GM23338 (cell line): ENCODE results near the gene ROBO1.

Experiments
- CREB1 ChIP-seq: fragments of 250-450 bp; sonication (Bioruptor Pico); IDR thresholded peaks from 2 replicates; pipeline ENCODE4 v1.5.0; 2020; ENCODE audit warnings: low read depth, mild to moderate bottlenecking, moderate library complexity
- EZH2 ChIP-seq: fragments of 200-600 bp; sonication (generic); IDR thresholded peaks from one replicate; pipeline ENCODE4 v1.8.0; 2017; ENCODE audit warnings: antibody characterized with exemption, mild to moderate bottlenecking, low read depth; ENCODE audit not compliant: unreplicated experiment
- EZH2phosphoT487 ChIP-seq: fragments of 200-600 bp; sonication (generic); IDR thresholded peaks from one replicate; pipeline ENCODE4 v1.8.1; 2018; ENCODE audit warnings: antibody characterized with exemption; ENCODE audit not compliant: unreplicated experiment
- JUNB ChIP-seq: IDR thresholded peaks from one replicate; pipeline ENCODE4 v1.6.1; 2016; ENCODE audit warnings: antibody characterized with exemption; ENCODE audit not compliant: unreplicated experiment
- NANOG ChIP-seq: IDR thresholded peaks from 2 replicates; pipeline ENCODE4 v1.6.1; 2016; ENCODE audit warnings: antibody characterized with exemption, borderline replicate concordance
- POLR2AphosphoS5 ChIP-seq: IDR thresholded peaks from 2 replicates; pipeline ENCODE4 v1.6.1; 2016; ENCODE audit warnings: antibody characterized with exemption, low read depth
- STAT1 ChIP-seq: IDR thresholded peaks from one replicate; pipeline ENCODE4 v1.6.1; 2016; ENCODE audit warnings: antibody characterized with exemption; ENCODE audit not compliant: unreplicated experiment
- ZNF114 ChIP-seq: fragments of 250-450 bp; sonication (Bioruptor Pico); IDR thresholded peaks from 2 replicates; pipeline ENCODE4 v1.5.0; 2020; ENCODE audit warnings: mild to moderate bottlenecking, moderate library complexity
- ZNF331 ChIP-seq: fragments of 250-450 bp; sonication (Bioruptor Pico); IDR thresholded peaks from 2 replicates; pipeline ENCODE4 v1.5.0; 2020; ENCODE audit warnings: low read depth, mild to moderate bottlenecking, moderate library complexity
- TF ChIP-seq, protein P1 (sequence below), 2 experiments: fragments of 200-600 bp in 1 of 2; sonication (generic) in 1 of 2; conservative IDR thresholded peaks; 2 replicates each; pipeline versions ENCODE4 v1.5.1 to v1.6.1; 2016 to 2017; ENCODE audit warnings: antibody characterized with exemption in 2 of 2, low read depth in 2 of 2, mild to moderate bottlenecking in 2 of 2, moderate library complexity in 1 of 2
- TF ChIP-seq, protein P2 (sequence below): IDR thresholded peaks from one replicate; pipeline ENCODE4 v1.6.1; 2018; ENCODE audit warnings: antibody characterized with exemption; ENCODE audit not compliant: unreplicated experiment
- TF ChIP-seq, protein P3 (sequence below): IDR thresholded peaks from 2 replicates; pipeline ENCODE4 v1.6.1; 2016; ENCODE audit warnings: antibody characterized with exemption

DNA sequence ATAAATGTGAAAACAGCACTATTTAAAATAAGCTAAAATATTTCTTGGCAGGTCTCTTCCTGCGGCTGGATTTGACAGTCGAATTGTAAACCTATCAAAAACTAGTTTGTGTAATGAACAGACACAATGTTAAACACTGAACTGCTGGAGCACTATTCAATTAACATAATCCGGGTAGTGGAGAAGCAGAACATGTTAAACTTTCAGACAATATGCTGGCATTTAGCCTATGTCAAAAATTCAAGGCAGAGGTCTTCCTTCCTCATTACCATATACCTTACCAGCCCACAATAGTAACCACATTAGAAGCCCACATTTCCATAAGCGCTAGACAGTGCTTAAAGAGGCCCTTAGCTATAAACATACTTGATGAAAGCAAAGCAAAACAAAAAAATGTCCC, 1042.9 kb downstream of the ROBO1 start:
- TF ChIP-seq ZNF114 (no peak), EZH2 (no peak), EZH2phosphoT487 (no peak), STAT1 (no peak), CREB1 (no peak), POLR2AphosphoS5 (no peak), JUNB (no peak), ZNF331 (CRISPR knock-in tag) (no peak), NANOG (no peak)
- TF ChIP-seq, protein P1, sequence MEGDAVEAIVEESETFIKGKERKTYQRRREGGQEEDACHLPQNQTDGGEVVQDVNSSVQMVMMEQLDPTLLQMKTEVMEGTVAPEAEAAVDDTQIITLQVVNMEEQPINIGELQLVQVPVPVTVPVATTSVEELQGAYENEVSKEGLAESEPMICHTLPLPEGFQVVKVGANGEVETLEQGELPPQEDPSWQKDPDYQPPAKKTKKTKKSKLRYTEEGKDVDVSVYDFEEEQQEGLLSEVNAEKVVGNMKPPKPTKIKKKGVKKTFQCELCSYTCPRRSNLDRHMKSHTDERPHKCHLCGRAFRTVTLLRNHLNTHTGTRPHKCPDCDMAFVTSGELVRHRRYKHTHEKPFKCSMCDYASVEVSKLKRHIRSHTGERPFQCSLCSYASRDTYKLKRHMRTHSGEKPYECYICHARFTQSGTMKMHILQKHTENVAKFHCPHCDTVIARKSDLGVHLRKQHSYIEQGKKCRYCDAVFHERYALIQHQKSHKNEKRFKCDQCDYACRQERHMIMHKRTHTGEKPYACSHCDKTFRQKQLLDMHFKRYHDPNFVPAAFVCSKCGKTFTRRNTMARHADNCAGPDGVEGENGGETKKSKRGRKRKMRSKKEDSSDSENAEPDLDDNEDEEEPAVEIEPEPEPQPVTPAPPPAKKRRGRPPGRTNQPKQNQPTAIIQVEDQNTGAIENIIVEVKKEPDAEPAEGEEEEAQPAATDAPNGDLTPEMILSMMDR (conservative IDR thresholded peaks at IDR 0.05; ENCODE audit: low read depth in 2 of 2) = no peak
- TF ChIP-seq, protein P2, sequence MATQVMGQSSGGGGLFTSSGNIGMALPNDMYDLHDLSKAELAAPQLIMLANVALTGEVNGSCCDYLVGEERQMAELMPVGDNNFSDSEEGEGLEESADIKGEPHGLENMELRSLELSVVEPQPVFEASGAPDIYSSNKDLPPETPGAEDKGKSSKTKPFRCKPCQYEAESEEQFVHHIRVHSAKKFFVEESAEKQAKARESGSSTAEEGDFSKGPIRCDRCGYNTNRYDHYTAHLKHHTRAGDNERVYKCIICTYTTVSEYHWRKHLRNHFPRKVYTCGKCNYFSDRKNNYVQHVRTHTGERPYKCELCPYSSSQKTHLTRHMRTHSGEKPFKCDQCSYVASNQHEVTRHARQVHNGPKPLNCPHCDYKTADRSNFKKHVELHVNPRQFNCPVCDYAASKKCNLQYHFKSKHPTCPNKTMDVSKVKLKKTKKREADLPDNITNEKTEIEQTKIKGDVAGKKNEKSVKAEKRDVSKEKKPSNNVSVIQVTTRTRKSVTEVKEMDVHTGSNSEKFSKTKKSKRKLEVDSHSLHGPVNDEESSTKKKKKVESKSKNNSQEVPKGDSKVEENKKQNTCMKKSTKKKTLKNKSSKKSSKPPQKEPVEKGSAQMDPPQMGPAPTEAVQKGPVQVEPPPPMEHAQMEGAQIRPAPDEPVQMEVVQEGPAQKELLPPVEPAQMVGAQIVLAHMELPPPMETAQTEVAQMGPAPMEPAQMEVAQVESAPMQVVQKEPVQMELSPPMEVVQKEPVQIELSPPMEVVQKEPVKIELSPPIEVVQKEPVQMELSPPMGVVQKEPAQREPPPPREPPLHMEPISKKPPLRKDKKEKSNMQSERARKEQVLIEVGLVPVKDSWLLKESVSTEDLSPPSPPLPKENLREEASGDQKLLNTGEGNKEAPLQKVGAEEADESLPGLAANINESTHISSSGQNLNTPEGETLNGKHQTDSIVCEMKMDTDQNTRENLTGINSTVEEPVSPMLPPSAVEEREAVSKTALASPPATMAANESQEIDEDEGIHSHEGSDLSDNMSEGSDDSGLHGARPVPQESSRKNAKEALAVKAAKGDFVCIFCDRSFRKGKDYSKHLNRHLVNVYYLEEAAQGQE = no peak
- TF ChIP-seq, protein P3, sequence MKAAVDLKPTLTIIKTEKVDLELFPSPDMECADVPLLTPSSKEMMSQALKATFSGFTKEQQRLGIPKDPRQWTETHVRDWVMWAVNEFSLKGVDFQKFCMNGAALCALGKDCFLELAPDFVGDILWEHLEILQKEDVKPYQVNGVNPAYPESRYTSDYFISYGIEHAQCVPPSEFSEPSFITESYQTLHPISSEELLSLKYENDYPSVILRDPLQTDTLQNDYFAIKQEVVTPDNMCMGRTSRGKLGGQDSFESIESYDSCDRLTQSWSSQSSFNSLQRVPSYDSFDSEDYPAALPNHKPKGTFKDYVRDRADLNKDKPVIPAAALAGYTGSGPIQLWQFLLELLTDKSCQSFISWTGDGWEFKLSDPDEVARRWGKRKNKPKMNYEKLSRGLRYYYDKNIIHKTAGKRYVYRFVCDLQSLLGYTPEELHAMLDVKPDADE = no peak
